ENCODE measurements around the gene CST11. TPM values are rescaled to one million over a fixed set of nuclear protein-coding genes. Genes with fewer than 3 reads are reported as not detected.
A peak's percentile ranks its signal among the peaks of the same experiment; 100 is the strongest.

CST11 gene
- total RNA-seq, 4 donors from 2014 or later = not detected

GRCh38 chr20:23461180-23461579 is 8.5 kb upstream of the CST11 start:
- H3K9me3 ChIP-seq = peaks cover 0 to 1% (median 0%) of the 10 kb centered on the region in 3 donors
- H3K27ac ChIP-seq = no peak overlapping the region
- no peaks in the 10 kb centered on the region for H3K36me3 ChIP-seq
- no peak for TF ChIP-seq POLR2A (IDR thresholded peaks at IDR 0.05)
- TF ChIP-seq CTCF (IDR thresholded peaks at IDR 0.05) = no peak
- no peak for DNase-seq
- no peaks in the 10 kb centered on the region for H3K27me3 ChIP-seq
- H3K4me3 ChIP-seq = no peak overlapping the region
- H3K4me1 ChIP-seq = peaks cover 0 to 17% (median 0%) of the 10 kb centered on the region in 3 donors
- intact Hi-C loops (cut with DNase I) = no loop called here
- 0 to 81% methylated on average over 1 of the region's 1 CpG for WGBS, 2 donors

GRCh38 chr20:23459461-23460150 is 6.9 kb upstream of the CST11 start:
- intact Hi-C loops (cut with DNase I) = no loop called here
- Histone ChIP-seq H3K36me3 (no peaks in the 10 kb centered on the region), H3K9me3 (no peaks in the 10 kb centered on the region), H3K27me3 (no peaks in the 10 kb centered on the region), H3K4me1 (peaks cover 0 to 17% (median 0%) of the 10 kb centered on the region in 3 donors), H3K27ac (peak overlapping the region in 1 of 4 donors; percentile 6), H3K4me3 (no peak overlapping the region)
- DNase-seq = no peak
- TF ChIP-seq POLR2A (IDR thresholded peaks at IDR 0.05) (no peak), CTCF (IDR thresholded peaks at IDR 0.05) (no peak)
- WGBS, 2 donors = 50 to 51% methylated on average over 3 of the region's 3 CpGs

GRCh38 chr20:23456873-23457272 is 4.2 kb upstream of the CST11 start:
- intact Hi-C loops (cut with DNase I) = no loop called here
- H3K4me3 ChIP-seq = no peak overlapping the region
- peaks cover 0 to 5% (median 0%) of the 10 kb centered on the region in 4 donors for H3K27me3 ChIP-seq
- no peaks in the 10 kb centered on the region for H3K9me3 ChIP-seq
- WGBS, 2 donors = 88 to 89% methylated on average over 7 of the region's 7 CpGs
- H3K4me1 ChIP-seq = peaks cover 0 to 17% (median 0%) of the 10 kb centered on the region in 3 donors
- no peak for DNase-seq
- no peak for TF ChIP-seq CTCF (IDR thresholded peaks at IDR 0.05)
- no peak for TF ChIP-seq POLR2A (IDR thresholded peaks at IDR 0.05)
- no peaks in the 10 kb centered on the region for H3K36me3 ChIP-seq
- no peak overlapping the region for H3K27ac ChIP-seq

GRCh38 chr20:23456409-23456808 is 3.7 kb upstream of the CST11 start:
- 30 to 31% methylated on average over 3 of the region's 3 CpGs for whole genome bisulfite sequencing, 2 donors
- intact Hi-C loops (cut with DNase I) = no loop called here
- peaks cover 0 to 5% (median 0%) of the 10 kb centered on the region in 4 donors for H3K27me3 ChIP-seq
- no peak overlapping the region for H3K4me3 ChIP-seq
- no peak for TF ChIP-seq POLR2A (IDR thresholded peaks at IDR 0.05)
- no peak for TF ChIP-seq CTCF (IDR thresholded peaks at IDR 0.05)
- peaks cover 0 to 17% (median 0%) of the 10 kb centered on the region in 3 donors for H3K4me1 ChIP-seq
- no peak for DNase-seq
- no peaks in the 10 kb centered on the region for H3K9me3 ChIP-seq
- no peaks in the 10 kb centered on the region for H3K36me3 ChIP-seq
- H3K27ac ChIP-seq = no peak overlapping the region

- DNase-seq = no peak
- intact Hi-C loops (cut with DNase I) = no loop called here
- WGBS, 2 donors = 79 to 90% methylated on average over 7 of the region's 7 CpGs
- H3K27ac ChIP-seq = no peak overlapping the region
- H3K27me3 ChIP-seq = peaks cover 0 to 5% (median 0%) of the 10 kb centered on the region in 4 donors
- TF ChIP-seq POLR2A (IDR thresholded peaks at IDR 0.05) (no peak), CTCF (IDR thresholded peaks at IDR 0.05) (no peak)
- H3K36me3 ChIP-seq = no peaks in the 10 kb centered on the region
- no peaks in the 10 kb centered on the region for H3K9me3 ChIP-seq
- no peak overlapping the region for H3K4me3 ChIP-seq
- H3K4me1 ChIP-seq = peaks cover 0 to 17% (median 0%) of the 10 kb centered on the region in 3 donors
These were observed 3.0 kb upstream of the CST11 start for GRCh38 chr20:23455639-23456038.

Measured in esophagus squamous epithelium (tissue), 5 donors.